Mesothelial cell of epicardium (in vitro differentiated cells): ENCODE data around the gene IPO5. TPM values are rescaled to one million over a fixed set of nuclear protein-coding genes. Genes with fewer than 3 reads are reported as not detected.
"Not testable (repeated sequence)": the region's sequence is repeated elsewhere in the genome, so short reads cannot be mapped to it uniquely, and the experiment has no call there.

Source experiments
- DNase-seq, 2 experiments: peaks; one replicate each; pipeline ENCODE4 v3.0.0; 2021; ENCODE audit warnings: low spot score in 2 of 2; ENCODE audit not compliant: unreplicated experiment in 2 of 2
- H3K27ac Mint-ChIP-seq: 2 replicates; pipeline ENCODE4 v1.8.0; 2021; ENCODE audit warnings: mixed read lengths
- H3K27me3 Mint-ChIP-seq: 2 replicates; pipeline ENCODE4 v1.8.0; 2021; ENCODE audit warnings: low read depth, mixed read lengths
- H3K36me3 Mint-ChIP-seq: 2 replicates; pipeline ENCODE4 v1.8.0; 2021; ENCODE audit warnings: mixed read lengths
- H3K4me1 Mint-ChIP-seq: 2 replicates; pipeline ENCODE4 v1.8.0; 2021; ENCODE audit warnings: mixed read lengths
- H3K4me3 Mint-ChIP-seq: 2 replicates; pipeline ENCODE4 v1.8.0; 2021; ENCODE audit warnings: mild to moderate bottlenecking, moderate library complexity, mixed read lengths
- H3K9me3 Mint-ChIP-seq: 2 replicates; pipeline ENCODE4 v1.8.0; 2021; ENCODE audit warnings: mixed read lengths
- CTCF ChIP-seq: fragments of 200-600 bp; sonication (generic); IDR thresholded peaks from one replicate; pipeline ENCODE4 v1.5.0; 2021; ENCODE audit warnings: antibody characterized with exemption; ENCODE audit not compliant: unreplicated experiment
- total RNA-seq: library from RNA; stranded (reverse); gene quantifications from 3 replicates; pipeline ENCODE4 v1.2.1, GENCODE V29; 2021

Gene IPO5
- total RNA-seq, 1 donor from 2014 or later = 172 TPM

- Mint-ChIP-seq H3K4me1 (no peaks in the 10 kb centered on the region), H3K36me3 (peaks cover 2% of the 10 kb centered on the region), H3K27me3 (no peaks in the 10 kb centered on the region), H3K27ac (no peak overlapping the region), H3K9me3 (peaks cover 8% of the 10 kb centered on the region), H3K4me3 (no peak overlapping the region)
- DNase-seq = no peak
- TF ChIP-seq CTCF = no peak
These were observed 2.1 kb upstream of the IPO5 start for GRCh38 chr13:97951376-97951775.

DNA sequence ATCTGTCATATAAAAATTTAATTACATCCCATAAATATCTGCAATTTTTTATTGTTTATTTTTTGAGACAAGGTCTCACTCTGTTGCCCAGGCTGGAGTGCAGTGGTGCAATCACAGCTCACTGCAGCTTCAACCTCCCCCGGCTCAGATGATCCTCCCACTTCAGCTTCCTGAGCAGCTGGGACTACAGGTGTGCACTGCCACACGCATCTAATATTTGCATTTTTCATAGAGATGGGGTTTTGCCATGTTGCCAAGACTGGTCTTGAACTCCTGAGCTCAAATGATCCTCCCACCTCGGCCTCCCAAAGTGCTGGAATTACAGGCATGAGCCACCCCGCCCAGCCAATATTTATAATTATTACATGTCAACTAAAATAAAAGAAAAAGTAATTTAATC lies 644 bp upstream of the IPO5 start:
- DNase-seq = not testable (repeated sequence)

DNA sequence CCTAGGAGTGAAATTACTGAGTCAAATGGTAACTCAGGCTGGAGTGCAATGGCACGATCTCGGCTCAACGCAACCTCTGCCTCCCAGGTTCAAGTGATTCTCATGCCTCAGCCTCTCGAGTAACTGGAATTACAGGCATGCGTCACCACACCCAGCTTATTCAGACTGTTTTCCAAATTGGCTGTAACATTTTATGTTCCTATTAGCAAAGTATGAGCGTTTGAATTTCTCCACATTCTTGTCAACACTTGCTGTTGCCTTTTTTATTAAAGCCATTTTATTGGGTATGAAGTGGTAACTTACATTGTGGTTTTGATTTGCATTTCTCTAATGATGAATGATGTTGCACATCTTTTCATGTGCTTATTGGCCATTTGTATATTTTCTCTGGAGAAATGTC lies 7.9 kb downstream of the IPO5 start:
- Mint-ChIP-seq H3K4me3 (no peak overlapping the region), H3K9me3 (no peaks in the 10 kb centered on the region), H3K27me3 (no peaks in the 10 kb centered on the region), H3K4me1 (no peaks in the 10 kb centered on the region), H3K27ac (no peak overlapping the region), H3K36me3 (no peaks in the 10 kb centered on the region)
- no peak for TF ChIP-seq CTCF
- DNase-seq = no peak

More for the DNA sequence above, 644 bp upstream of the IPO5 start:
- not testable (repeated sequence) for H3K9me3 Mint-ChIP-seq, H3K4me1 Mint-ChIP-seq, H3K4me3 Mint-ChIP-seq, H3K27ac Mint-ChIP-seq, H3K36me3 Mint-ChIP-seq, H3K27me3 Mint-ChIP-seq

- Mint-ChIP-seq H3K4me1 (peaks cover 1% of the 10 kb centered on the region), H3K36me3 (no peaks in the 10 kb centered on the region), H3K27ac (no peak overlapping the region), H3K9me3 (no peaks in the 10 kb centered on the region), H3K27me3 (no peaks in the 10 kb centered on the region), H3K4me3 (no peak overlapping the region)
- no peak for TF ChIP-seq CTCF
- DNase-seq = no peak
These were observed 9.4 kb downstream of the IPO5 start for GRCh38 chr13:97962887-97963286.

DNA sequence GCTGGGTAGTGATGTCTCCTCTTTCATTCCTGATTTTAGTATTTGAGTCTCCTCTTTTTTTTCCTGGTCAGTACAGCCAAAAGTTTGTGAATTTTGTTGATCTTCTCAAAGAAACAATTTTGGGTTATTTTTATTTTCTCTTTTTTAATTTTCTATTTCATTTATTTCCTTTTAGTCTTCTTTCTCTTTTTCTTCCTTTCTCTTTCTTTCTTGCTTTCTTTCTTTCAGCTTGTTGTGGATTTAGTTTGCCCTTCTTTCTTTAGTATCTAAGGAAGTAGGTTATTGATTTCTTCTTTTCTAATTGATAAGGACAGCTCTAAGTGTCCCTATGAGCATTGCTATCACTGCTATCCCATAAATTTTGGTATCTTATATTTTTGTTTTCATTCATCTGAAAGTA lies 13.8 kb downstream of the IPO5 start:
- no peaks in the 10 kb centered on the region for H3K9me3 Mint-ChIP-seq
- H3K4me1 Mint-ChIP-seq = peaks cover 6% of the 10 kb centered on the region
- no peak for TF ChIP-seq CTCF
- no peak for DNase-seq
- no peak overlapping the region for H3K4me3 Mint-ChIP-seq
- H3K27me3 Mint-ChIP-seq = no peaks in the 10 kb centered on the region
- no peaks in the 10 kb centered on the region for H3K36me3 Mint-ChIP-seq
- no peak overlapping the region for H3K27ac Mint-ChIP-seq

DNA sequence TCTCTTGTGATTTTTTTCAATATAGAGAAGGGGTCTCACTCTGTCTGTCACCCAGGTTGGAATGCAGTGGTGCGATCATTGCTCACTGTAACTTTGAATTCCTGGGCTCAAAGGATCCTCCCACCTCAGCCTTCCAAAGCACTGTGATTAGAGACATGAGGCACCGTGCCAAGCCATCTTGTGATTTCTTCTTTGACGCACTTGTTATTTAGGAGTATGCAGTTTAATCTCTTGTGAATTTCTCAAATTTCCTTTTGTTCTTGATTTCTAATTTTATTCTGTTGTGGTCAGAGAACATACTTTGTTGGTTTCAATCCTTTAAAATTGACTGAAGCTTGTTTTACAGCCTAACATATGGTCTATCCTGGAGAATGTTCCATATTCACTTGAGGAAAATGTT lies 14.5 kb downstream of the IPO5 start:
- Mint-ChIP-seq H3K4me1 (peaks cover 6% of the 10 kb centered on the region), H3K4me3 (no peak overlapping the region), H3K36me3 (no peaks in the 10 kb centered on the region), H3K27ac (peak overlapping the region; percentile 79), H3K27me3 (no peaks in the 10 kb centered on the region), H3K9me3 (no peaks in the 10 kb centered on the region)
- DNase-seq = no peak
- TF ChIP-seq CTCF = no peak
